KOPT-K1 (cell line): ENCODE results near the gene OLFML3.

Source experiments
- H3K27ac ChIP-seq: fragments of 200-600 bp; sonication (generic); 2 replicates; pipeline ENCODE4 v1.5.1; 2016; ENCODE audit warnings: antibody characterized with exemption, mild to moderate bottlenecking, low read depth, low read length; ENCODE audit not compliant: poor library complexity, severe bottlenecking
- H3K36me3 ChIP-seq: fragments of 200-600 bp; sonication (generic); 2 replicates; pipeline ENCODE4 v1.5.1; 2017; ENCODE audit warnings: antibody characterized with exemption, mild to moderate bottlenecking, low read length, moderate library complexity; ENCODE audit not compliant: insufficient read depth
- H3K9me3 ChIP-seq: fragments of 200-600 bp; sonication (generic); 2 replicates; pipeline ENCODE4 v1.5.1; 2017; ENCODE audit warnings: antibody characterized with exemption, low read length, mild to moderate bottlenecking; ENCODE audit not compliant: insufficient read depth, poor library complexity, severe bottlenecking

The OLFML3 gene, protein sequence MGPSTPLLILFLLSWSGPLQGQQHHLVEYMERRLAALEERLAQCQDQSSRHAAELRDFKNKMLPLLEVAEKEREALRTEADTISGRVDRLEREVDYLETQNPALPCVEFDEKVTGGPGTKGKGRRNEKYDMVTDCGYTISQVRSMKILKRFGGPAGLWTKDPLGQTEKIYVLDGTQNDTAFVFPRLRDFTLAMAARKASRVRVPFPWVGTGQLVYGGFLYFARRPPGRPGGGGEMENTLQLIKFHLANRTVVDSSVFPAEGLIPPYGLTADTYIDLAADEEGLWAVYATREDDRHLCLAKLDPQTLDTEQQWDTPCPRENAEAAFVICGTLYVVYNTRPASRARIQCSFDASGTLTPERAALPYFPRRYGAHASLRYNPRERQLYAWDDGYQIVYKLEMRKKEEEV

DNA sequence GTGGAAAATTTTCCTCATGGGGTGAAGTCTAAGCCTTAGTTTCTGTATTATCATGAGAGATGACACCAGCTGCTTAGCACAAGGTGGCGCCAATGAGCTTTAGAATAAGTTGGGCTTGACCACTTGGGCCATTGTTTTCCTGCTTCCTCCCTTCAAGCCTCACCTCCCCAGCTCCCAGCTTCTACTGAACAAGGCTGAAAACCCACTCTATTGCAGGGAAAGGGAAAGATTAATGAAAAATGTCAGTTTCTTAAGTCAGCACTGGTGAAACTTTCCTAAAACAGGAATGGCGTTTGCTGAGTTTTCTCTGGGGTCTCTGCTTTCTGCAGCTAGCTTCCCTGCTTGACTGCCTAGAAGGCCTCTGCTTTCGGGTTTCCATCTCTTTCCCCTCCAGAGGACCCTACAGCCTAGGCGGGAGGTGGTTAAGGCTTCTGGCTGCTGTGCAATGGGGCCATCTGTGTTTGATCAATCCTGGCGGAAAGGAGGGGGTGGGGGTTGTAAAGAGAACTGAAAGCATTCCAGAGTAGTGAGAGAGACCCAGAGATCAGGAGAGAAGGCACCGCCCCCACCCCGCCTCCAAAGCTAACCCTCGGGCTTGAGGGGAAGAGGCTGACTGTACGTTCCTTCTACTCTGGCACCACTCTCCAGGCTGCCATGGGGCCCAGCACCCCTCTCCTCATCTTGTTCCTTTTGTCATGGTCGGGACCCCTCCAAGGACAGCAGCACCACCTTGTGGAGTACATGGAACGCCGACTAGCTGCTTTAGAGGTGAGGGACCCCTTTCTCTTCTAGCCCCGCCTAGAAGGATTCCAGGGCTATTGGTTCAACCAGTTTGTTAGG, at the start of gene OLFML3:
TSS of gene OLFML3 (plus strand) at position 612 of the 840 bp plus-strand sequence. CDS start at position 655, 43 bp downstream.
- Histone ChIP-seq H3K9me3 (no peaks in the 10 kb centered on the region), H3K36me3 (peaks cover 29% of the 10 kb centered on the region), H3K27ac (no peak within 1 kb of the TSS)

DNA sequence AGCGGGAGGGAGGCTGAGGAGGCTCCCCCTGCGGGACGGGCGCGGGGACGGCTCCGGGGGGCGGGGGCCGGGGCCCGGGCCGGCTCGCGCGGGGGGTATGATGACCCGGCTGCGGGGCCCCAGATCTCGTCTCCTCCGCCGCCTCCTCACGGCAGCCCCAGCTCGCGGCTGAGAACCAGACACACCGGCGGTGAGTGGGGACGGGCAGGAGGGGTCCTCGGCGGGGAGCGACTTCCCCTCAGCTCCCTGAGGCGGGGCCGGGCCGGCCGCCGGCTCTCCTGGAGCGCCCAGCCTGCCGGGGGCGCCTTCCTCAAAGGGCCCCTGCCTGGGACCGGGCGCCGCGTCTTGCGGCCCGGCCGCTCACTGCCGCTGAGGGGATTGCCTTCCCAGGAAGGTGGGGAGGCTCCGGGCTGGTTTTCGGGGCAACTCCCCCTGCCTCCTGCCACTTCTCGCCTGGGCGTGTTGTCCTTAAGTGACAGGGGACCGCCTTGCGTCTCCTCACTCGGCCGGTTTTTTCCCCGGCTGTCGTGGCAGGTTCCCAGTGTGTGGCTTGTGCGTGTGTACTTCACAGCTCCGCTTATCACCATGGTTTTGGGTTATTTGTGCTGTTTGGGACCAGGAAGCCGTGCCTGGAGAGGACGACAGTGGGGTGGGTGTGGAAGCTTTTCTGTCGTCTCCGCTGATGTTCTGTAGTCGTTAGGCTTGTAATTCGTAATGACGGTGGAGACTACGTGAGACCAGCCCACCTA, 49.4 kb upstream of the OLFML3 start:
- Histone ChIP-seq H3K36me3 (peaks cover 10% of the 10 kb centered on the region; the same call in 1 of the 2 replicates), H3K9me3 (no peaks in the 10 kb centered on the region), H3K27ac (peak overlapping the region; percentile 91)

GRCh38 chr1:113930499-113931161, 48.6 kb upstream of the OLFML3 start:
- no peaks in the 10 kb centered on the region for H3K9me3 ChIP-seq
- H3K36me3 ChIP-seq = peaks cover 10% of the 10 kb centered on the region; the same call in 1 of the 2 replicates
- peak overlapping the region; percentile 91 for H3K27ac ChIP-seq

- no peaks in the 10 kb centered on the region for H3K9me3 ChIP-seq
- H3K36me3 ChIP-seq = peaks cover 10% of the 10 kb centered on the region; the same call in 1 of the 2 replicates
- peak overlapping the region; percentile 91 for H3K27ac ChIP-seq
These were observed 47.8 kb upstream of the OLFML3 start for GRCh38 chr1:113931451-113931851.

DNA sequence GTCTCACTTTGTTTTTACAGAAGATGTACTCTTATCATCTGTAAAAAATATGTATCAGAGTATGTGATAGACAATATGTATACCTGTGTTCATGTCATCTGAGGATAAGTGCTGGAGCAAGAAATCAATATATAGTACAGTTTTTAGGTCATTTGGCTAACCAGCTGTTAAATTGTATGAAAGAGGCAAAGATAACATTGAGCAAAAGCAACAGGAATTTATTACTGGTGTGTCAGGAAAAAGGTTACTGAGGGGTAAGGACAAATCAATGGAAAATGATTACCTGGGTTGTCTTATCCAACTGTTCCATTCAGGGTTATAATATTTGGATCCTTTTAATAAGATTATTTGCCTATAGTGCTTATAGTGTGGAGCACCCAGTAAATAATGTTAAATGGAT, 45.3 kb upstream of the OLFML3 start:
- peak overlapping the region; percentile 91 for H3K27ac ChIP-seq
- peaks cover 10% of the 10 kb centered on the region; the same call in 1 of the 2 replicates for H3K36me3 ChIP-seq

GRCh38 chr1:113934511-113935055, 44.7 kb upstream of the OLFML3 start:
- Histone ChIP-seq H3K9me3 (no peaks in the 10 kb centered on the region), H3K36me3 (peaks cover 10% of the 10 kb centered on the region; the same call in 1 of the 2 replicates), H3K27ac (no peak overlapping the region)

More for the DNA sequence above, 45.3 kb upstream of the OLFML3 start:
- H3K9me3 ChIP-seq = no peaks in the 10 kb centered on the region

DNA sequence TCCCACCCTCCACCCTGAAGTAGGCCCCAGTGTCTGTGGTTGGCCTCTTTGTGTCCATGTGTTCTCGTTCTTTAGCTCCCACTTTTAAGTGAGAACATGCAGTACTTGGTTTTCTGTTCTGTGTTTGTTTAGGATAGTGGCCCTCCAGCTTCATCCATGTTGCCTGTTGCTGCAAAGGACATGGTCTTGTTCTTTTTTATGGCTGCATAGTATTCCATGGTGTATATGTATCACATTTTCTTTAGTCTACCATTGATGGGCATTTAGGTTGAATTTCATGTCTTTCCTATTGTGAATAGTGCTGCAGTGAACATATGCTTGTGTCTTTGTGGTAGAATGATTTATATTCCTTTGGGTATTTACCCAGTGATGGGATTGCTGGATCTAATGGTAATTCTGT, 44.1 kb upstream of the OLFML3 start:
- H3K36me3 ChIP-seq = peaks cover 10% of the 10 kb centered on the region; the same call in 1 of the 2 replicates
- no peak overlapping the region for H3K27ac ChIP-seq
- H3K9me3 ChIP-seq = no peaks in the 10 kb centered on the region

DNA sequence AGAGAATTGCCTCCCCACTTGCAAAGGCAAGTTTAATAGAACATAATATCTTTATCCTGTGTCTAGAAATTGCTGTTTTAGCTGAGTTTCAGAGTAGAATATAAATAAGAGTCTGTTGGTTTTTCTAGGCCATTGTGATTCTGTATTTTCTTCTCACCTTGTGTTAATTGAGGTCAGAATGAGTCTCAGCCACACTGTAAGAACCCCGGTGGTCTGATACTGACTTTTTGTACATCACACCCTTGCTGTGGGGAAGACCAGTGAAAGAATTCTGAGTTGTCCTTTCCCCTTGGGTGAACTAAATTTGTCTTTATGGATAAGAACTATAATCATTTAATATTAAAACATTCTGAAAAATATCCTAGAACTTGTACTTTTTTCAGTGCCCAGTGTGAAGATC, 43.3 kb upstream of the OLFML3 start:
- no peak overlapping the region for H3K27ac ChIP-seq
- no peaks in the 10 kb centered on the region for H3K9me3 ChIP-seq
- H3K36me3 ChIP-seq = peaks cover 18% of the 10 kb centered on the region

- Histone ChIP-seq H3K9me3 (no peaks in the 10 kb centered on the region), H3K36me3 (peaks cover 26% of the 10 kb centered on the region), H3K27ac (peak overlapping the region; percentile 20)
These were observed 42.1 kb upstream of the OLFML3 start for GRCh38 chr1:113937146-113937545.

DNA sequence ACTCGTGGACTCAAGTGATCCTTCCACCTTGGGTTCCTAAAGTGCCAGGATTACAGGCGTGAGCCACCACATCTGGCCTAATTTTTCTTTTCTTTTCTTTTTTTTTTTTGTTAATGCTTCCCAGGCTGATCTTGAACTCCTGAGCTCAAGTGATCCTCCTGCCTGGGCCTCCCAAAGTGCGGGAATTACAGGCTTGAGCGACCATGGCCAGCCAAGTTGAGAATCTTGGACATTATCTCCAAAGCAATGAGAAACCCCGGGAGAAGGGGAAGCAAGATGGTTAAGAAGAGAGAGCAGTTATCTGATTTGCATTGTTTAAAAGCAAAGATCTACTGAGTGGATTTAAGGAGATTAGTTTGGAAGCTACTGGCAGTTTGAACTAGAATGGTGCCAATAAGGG, 41.1 kb upstream of the OLFML3 start:
- Histone ChIP-seq H3K36me3 (peaks cover 36% of the 10 kb centered on the region), H3K27ac (no peak overlapping the region), H3K9me3 (no peaks in the 10 kb centered on the region)

GRCh38 chr1:113940365-113941244, 38.7 kb upstream of the OLFML3 start:
- Histone ChIP-seq H3K27ac (peak overlapping the region; percentile 65), H3K36me3 (peaks cover 47% of the 10 kb centered on the region), H3K9me3 (peaks cover 8% of the 10 kb centered on the region)

DNA sequence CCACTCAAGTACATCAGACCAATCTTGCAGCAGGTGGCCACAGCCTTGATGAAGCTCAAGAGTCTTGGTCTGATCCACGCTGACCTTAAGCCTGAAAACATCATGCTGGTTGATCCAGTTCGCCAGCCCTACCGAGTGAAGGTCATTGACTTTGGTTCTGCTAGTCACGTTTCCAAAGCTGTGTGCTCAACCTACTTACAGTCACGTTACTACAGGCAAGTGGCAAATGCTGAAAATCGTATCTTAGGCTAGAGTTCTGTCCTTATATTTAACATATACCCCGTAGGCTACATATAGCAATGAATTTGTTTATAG, 38.1 kb upstream of the OLFML3 start:
- peak overlapping the region; percentile 65 for H3K27ac ChIP-seq
- H3K36me3 ChIP-seq = peaks cover 47% of the 10 kb centered on the region
- peaks cover 8% of the 10 kb centered on the region for H3K9me3 ChIP-seq

GRCh38 chr1:113942527-113942926, 36.7 kb upstream of the OLFML3 start:
- Histone ChIP-seq H3K27ac (no peak overlapping the region), H3K36me3 (peaks cover 47% of the 10 kb centered on the region), H3K9me3 (peaks cover 8% of the 10 kb centered on the region)
